Gastroesophageal sphincter (tissue), 4 donors: ENCODE results near the gene NFYC. TPM values are rescaled to one million over a fixed set of nuclear protein-coding genes. Genes with fewer than 3 reads are reported as not detected.
"Not testable (repeated sequence)": the region's sequence is repeated elsewhere in the genome, so short reads cannot be mapped to it uniquely, and the experiment has no call there.

Source experiments
- ATAC-seq: fragments of 150-250 bp; one replicate; pipeline ENCODE4 v1.9.1; 2016; ENCODE audit warnings: mild to moderate bottlenecking, moderate library complexity
- H3K27ac ChIP-seq, 4 donors: fragments of 200-600 bp; sonication (generic) in 3 of 4; 1 replicate in 3 of 4; 2 replicates in 1 of 4; pipeline ENCODE4 v1.5.1; 2016 to 2019
- H3K27me3 ChIP-seq: fragments of 200-600 bp; sonication (generic); one replicate; pipeline ENCODE4 v1.5.1; 2019
- H3K36me3 ChIP-seq, 2 donors: fragments of 200-600 bp; sonication (generic); one replicate each; pipeline ENCODE4 v1.5.1; 2019; ENCODE audit warnings: control low read depth in 1 of 2
- H3K4me1 ChIP-seq, 3 donors: fragments of 200-600 bp; sonication (generic); 1 replicate in 2 of 3; 2 replicates in 1 of 3; pipeline ENCODE4 v1.5.1; 2016 to 2019; ENCODE audit warnings: control low read depth in 2 of 3
- H3K4me3 ChIP-seq, 2 donors: fragments of 200-600 bp; sonication (generic); one replicate each; pipeline ENCODE4 v1.5.1; 2019; ENCODE audit warnings: mild to moderate bottlenecking in 1 of 2, moderate library complexity in 1 of 2
- H3K9me3 ChIP-seq, 3 donors: fragments of 200-600 bp; sonication (generic); one replicate each; pipeline ENCODE4 v1.5.1; 2017 to 2019; ENCODE audit warnings: control low read depth in 2 of 3
- EP300 ChIP-seq: sonication (generic); formaldehyde crosslinking; IDR thresholded peaks from one replicate; pipeline ENCODE4 v1.6.1; 2017; ENCODE audit warnings: antibody characterized with exemption, mild to moderate bottlenecking
- POLR2A ChIP-seq, 2 donors: fragments of 450-650 bp; IDR thresholded peaks; one replicate each; pipeline ENCODE4 v1.6.1; 2017; ENCODE audit warnings: antibody characterized with exemption in 2 of 2, mild to moderate bottlenecking in 2 of 2, moderate library complexity in 1 of 2
- POLR2AphosphoS5 ChIP-seq: sonication (generic); formaldehyde crosslinking; IDR thresholded peaks from one replicate; pipeline ENCODE4 v1.6.1; 2017; ENCODE audit warnings: antibody characterized with exemption
- WGBS, 2 donors: methylation state at CpG; one replicate each; pipeline ENCODE4 v1.1.5; 2018; ENCODE audit warnings: low coverage in 1 of 2; 5-methylcytosine and 5-hydroxymethylcytosine counted together
- total RNA-seq, 4 donors: library from RNA; depleted of rRNA; stranded (reverse); fragments of >200 nt; gene quantifications; one replicate each; pipeline ENCODE4 v1.1.0, GENCODE V29; 2016
- TF ChIP-seq, protein P1 (sequence below), 4 experiments: fragments of 200-600 bp in 2 of 4; fragments of 450-650 bp in 2 of 4; sonication (generic) in 1 of 4; IDR thresholded peaks; one replicate each; pipeline ENCODE4 v1.5.1; 2017 to 2019; ENCODE audit warnings: antibody characterized with exemption in 4 of 4, mild to moderate bottlenecking in 2 of 4, moderate library complexity in 2 of 4

Gene NFYC
- total RNA-seq, 4 donors from 2014 or later, result 32.4 to 54.2 (median 46.5) TPM

DNA sequence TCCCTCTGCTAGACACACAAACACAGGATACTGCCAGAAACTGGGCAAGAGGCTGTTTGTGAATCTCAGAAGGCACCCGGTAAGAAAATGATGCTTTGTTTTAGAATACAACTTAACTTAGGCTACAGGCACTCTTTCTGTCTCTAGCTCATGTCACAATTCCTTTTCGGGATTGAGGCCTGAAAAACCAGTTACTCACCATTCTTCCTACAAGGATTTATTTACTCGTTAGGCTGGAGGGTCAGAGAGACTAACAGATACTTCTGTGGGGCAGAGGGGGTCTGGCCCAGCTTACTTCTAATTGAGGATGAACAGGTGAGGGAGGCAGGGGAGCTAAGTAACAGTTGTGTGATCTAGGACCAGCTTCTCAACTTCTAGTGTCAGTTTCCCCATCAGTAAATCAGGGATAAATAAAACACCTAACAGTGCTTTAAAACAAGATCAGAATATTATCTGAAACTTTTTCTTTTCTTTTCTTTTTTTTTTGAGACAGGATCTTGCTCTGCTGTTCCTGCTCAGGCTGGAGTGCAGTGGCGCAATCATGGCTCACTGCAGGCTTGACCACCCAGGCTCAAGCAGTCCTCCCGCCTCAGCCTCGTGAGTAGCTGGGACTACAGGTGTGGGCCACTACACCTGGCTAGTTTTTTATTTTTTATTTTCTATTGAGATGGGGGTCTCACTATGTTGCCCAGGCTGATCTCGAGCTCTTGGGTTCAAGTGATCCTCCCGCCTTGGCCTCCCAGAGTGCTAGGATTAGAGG lies 31.9 kb downstream of the NFYC start:
- no peak for ATAC-seq
- H3K27ac ChIP-seq, result peak overlapping the region; percentile 35 to 72 (median 67)
- peaks cover 22 to 96% (median 36%) of the 10 kb centered on the region in 3 donors for H3K4me1 ChIP-seq
- no peaks in the 10 kb centered on the region for H3K9me3 ChIP-seq
- no peaks in the 10 kb centered on the region for H3K27me3 ChIP-seq
- TF ChIP-seq POLR2AphosphoS5, result no peak
- no peaks in the 10 kb centered on the region for H3K36me3 ChIP-seq
- no peak overlapping the region for H3K4me3 ChIP-seq
- 51 to 69% methylated on average over 4 to 6 of the region's 8 CpGs for WGBS, 2 donors

DNA sequence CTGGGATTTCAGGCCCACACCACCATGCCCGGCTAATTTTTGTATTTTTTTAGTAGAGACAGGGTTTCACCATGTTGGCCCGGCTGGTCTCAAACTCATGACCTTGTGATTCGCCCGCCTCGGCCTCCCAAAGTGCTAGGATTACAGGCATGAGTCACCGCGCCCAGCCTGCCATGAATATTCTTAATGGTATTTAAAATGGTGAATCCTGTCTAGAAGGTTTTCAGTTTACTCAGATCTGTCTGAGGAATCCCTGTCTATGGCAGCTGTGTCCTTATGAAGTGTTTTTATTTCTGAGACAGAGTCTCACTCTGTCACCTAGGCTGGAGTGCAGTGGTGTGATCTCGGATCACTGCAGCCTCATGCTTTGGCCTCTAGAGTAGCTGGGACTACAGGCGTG lies 36.2 kb downstream of the NFYC start:
- H3K4me1 ChIP-seq, result peaks cover 10 to 90% (median 18%) of the 10 kb centered on the region in 3 donors
- not testable (repeated sequence) for H3K36me3 ChIP-seq, H3K27me3 ChIP-seq, H3K27ac ChIP-seq, H3K9me3 ChIP-seq, H3K4me3 ChIP-seq, ATAC-seq
- 94% methylated on average over 5 to 8 of the region's 9 CpGs for WGBS, 2 donors

DNA sequence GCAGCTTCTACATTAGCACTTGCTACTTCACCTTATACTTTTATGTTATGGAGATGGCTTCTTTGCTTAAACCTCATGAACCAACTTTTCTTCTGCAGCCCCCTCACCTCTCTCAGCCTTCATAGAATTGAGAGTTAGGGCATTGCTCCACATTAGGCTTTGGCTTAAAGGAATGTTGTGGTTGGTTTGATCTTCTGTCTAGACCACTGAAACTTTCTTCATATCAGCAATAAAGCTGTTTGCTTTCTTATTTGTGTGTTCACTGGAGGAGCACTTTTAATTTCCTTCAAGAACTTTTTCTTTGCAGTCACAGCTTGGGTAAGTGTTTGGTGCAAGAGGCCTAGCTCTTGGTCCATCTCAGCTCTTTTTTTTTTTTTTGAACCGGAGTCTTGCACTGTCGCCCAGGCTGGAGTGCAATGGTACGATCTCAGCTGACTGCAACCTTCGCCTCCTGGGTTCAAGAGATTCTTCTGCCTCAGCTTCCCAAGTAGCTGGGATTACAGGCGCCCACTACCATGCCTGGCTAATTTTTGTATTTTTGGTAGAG lies 37.9 kb downstream of the NFYC start:
- not testable (repeated sequence) for H3K27ac ChIP-seq, H3K9me3 ChIP-seq, H3K4me3 ChIP-seq, H3K27me3 ChIP-seq, ATAC-seq, H3K36me3 ChIP-seq
- 88 to 100% methylated on average over 3 to 5 of the region's 5 CpGs for WGBS, 2 donors
- peaks cover 7 to 88% (median 15%) of the 10 kb centered on the region in 3 donors for H3K4me1 ChIP-seq

DNA sequence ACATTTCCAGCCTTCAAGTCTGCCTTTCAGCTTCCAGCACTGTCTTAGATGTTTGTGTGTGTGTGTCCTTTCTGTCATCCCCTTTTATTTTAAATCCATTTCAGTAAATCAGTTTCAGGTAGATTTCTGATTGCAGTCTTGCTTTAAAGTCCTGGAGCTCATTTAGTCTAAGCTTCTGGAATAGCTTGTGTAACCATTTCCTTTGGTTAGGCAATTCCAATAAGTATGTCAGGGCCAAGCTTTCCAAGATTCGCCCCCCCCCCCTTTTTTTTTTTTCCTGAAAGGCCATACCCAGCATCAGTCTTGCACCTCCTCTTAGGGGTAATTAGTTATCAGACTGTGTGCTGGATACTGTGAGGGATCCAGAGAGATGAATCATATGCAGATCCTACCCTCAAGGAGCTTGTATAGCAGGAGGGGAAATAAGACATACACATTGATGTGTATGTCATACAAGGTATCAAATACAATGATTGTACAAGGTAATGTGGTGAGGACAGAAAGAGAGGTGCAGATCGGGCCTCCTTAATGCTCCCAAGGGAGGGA lies 41.3 kb downstream of the NFYC start:
- 100% methylated on average over 1 of the region's 2 CpGs for WGBS, 2 donors
- H3K27ac ChIP-seq, result peak overlapping the region in 1 of 4 donors; percentile 3
- H3K9me3 ChIP-seq, result no peaks in the 10 kb centered on the region
- H3K4me3 ChIP-seq, result no peak overlapping the region
- H3K27me3 ChIP-seq, result no peaks in the 10 kb centered on the region
- no peak for TF ChIP-seq POLR2A (IDR thresholded peaks at IDR 0.05)
- TF ChIP-seq, protein P1, sequence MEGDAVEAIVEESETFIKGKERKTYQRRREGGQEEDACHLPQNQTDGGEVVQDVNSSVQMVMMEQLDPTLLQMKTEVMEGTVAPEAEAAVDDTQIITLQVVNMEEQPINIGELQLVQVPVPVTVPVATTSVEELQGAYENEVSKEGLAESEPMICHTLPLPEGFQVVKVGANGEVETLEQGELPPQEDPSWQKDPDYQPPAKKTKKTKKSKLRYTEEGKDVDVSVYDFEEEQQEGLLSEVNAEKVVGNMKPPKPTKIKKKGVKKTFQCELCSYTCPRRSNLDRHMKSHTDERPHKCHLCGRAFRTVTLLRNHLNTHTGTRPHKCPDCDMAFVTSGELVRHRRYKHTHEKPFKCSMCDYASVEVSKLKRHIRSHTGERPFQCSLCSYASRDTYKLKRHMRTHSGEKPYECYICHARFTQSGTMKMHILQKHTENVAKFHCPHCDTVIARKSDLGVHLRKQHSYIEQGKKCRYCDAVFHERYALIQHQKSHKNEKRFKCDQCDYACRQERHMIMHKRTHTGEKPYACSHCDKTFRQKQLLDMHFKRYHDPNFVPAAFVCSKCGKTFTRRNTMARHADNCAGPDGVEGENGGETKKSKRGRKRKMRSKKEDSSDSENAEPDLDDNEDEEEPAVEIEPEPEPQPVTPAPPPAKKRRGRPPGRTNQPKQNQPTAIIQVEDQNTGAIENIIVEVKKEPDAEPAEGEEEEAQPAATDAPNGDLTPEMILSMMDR (IDR thresholded peaks at IDR 0.05), result no peak
- no peak for TF ChIP-seq EP300
- no peak for TF ChIP-seq POLR2AphosphoS5
- no peaks in the 10 kb centered on the region for H3K36me3 ChIP-seq
- ATAC-seq, result no peak
- H3K4me1 ChIP-seq, result peaks cover 7 to 80% (median 9%) of the 10 kb centered on the region in 3 donors

DNA sequence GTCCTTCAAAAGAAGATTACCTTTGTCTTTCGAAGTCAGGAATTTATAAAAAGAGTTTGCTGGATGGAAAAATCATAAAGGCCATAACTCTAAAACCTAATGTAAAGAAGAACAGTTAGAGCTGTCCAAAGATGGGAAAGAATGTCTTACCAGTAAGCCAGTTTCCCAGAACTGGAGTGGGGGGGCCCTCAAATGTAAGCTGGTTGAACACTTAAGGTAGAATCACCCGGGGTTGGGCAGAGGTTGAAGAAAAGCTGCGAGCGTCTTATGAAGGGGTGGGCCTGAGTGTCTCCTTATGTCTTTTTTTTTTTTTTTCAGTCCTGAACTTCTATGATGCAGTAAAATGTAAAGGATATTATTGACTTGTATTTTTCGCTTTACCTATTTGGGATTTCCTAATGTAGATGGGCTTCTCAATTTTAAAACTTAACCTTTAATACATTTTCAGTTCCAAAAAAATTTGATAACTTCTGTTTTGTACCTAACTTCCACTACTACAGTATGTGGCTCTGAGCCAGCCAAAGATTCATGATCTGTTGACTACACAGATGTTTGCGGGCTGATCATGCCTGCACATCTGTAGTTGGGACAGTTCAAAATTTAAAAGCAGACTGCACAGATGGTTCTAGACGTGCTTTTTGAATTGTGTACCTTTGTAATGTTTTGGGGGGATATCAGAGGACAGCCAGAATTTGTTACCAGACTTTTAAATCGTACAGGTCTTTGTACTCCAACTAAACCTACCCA lies 43.6 kb downstream of the NFYC start:
- TF ChIP-seq POLR2A (IDR thresholded peaks at IDR 0.05) (no peak), POLR2AphosphoS5 (no peak), EP300 (no peak)
- TF ChIP-seq, protein P1 (IDR thresholded peaks at IDR 0.05), result no peak
- H3K4me1 ChIP-seq, result peaks cover 17 to 81% (median 18%) of the 10 kb centered on the region in 3 donors
- no peaks in the 10 kb centered on the region for H3K27me3 ChIP-seq
- no peak for ATAC-seq
- H3K4me3 ChIP-seq, result no peak overlapping the region
- H3K27ac ChIP-seq, result peak overlapping the region in 1 of 4 donors; percentile 62
- no peaks in the 10 kb centered on the region for H3K9me3 ChIP-seq
- H3K36me3 ChIP-seq, result no peaks in the 10 kb centered on the region
- WGBS, 2 donors, result 56 to 73% methylated on average over 6 to 8 of the region's 8 CpGs

DNA sequence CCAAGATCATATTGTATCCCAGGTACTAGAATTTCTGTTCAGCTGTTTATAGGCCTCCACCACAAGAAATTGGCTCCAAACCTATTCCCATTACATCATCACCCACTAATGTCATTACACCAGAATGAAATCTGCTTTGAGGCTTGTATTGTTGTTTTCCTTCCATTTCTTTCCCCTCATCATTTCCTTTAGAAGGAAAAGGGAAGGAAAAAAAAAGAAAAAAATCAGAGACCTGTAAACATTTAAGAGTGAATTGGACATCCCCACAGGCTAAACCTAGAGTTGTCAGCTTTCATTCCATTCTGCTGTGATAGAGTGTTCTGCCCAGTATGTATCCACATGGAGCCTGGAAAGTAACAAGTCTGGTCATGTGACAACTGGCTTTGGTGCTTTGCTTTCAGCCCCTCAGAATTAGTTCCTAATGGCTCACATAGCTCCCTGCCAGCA lies 44.6 kb downstream of the NFYC start:
- H3K9me3 ChIP-seq, result no peaks in the 10 kb centered on the region
- peak overlapping the region; percentile 27 to 62 (median 50) for H3K27ac ChIP-seq
- H3K36me3 ChIP-seq, result no peaks in the 10 kb centered on the region
- no peak overlapping the region for H3K4me3 ChIP-seq
- TF ChIP-seq EP300 (no peak), POLR2A (IDR thresholded peaks at IDR 0.05) (no peak)
- TF ChIP-seq, protein P1 (IDR thresholded peaks at IDR 0.05), result no peak
- peaks cover 18 to 84% (median 23%) of the 10 kb centered on the region in 3 donors for H3K4me1 ChIP-seq
- H3K27me3 ChIP-seq, result no peaks in the 10 kb centered on the region
- ATAC-seq, result no peak
